Ureter (tissue), 1 donor: ENCODE measurements around the gene GDF3. TPM values are rescaled to one million over a fixed set of nuclear protein-coding genes. Genes with fewer than 3 reads are reported as not detected.
"Not testable (repeated sequence)": the region's sequence is repeated elsewhere in the genome, so short reads cannot be mapped to it uniquely, and the experiment has no call there.

Experiments used
- DNase-seq: peaks from one replicate; pipeline ENCODE4 v3.0.0-alpha.2; 2020; ENCODE audit warnings: low spot score
- total RNA-seq: library from RNA; stranded (reverse); gene quantifications from one replicate; pipeline ENCODE4 v1.2.4, GENCODE V29; 2023
- donor health status: DM: yes; HTN: yes; CAD: no.

Gene GDF3
- total RNA-seq, 1 donor from 2014 or later: not detected

GRCh38 chr12:7667125-7667524, 28.4 kb downstream of the GDF3 start:
- DNase-seq: no peak

GRCh38 chr12:7666595-7666994, 29.0 kb downstream of the GDF3 start:
- no peak for DNase-seq

- DNase-seq: no peak
Measured at GRCh38 chr12:7661741-7662140, 33.8 kb downstream of the GDF3 start.

DNA sequence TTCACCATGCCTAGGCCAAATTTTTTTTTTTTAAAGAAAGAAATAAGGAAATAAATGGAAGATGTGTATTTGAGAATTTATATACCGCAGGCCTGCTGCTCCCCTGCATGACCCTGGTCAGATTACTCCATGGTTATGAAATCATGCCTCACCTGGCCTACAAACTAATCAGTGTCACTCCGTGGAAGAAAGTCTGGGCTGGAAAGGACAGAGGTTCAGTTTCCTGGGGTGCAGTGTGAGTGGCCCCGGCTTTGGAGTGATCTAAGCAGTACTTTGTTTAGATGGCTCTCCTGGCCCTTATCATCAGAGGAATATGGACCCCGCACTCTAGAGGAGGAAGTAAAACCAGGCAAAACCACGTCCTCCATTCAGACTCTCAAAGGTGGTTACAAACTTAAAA, 39.5 kb downstream of the GDF3 start:
- no peak for DNase-seq

- DNase-seq: no peak
Measured at GRCh38 chr12:7650091-7650490, 45.5 kb downstream of the GDF3 start.

GRCh38 chr12:7647071-7647470, 48.5 kb downstream of the GDF3 start:
- DNase-seq: no peak

- no peak for DNase-seq
Measured at GRCh38 chr12:7646178-7646475, 49.4 kb downstream of the GDF3 start.

DNA sequence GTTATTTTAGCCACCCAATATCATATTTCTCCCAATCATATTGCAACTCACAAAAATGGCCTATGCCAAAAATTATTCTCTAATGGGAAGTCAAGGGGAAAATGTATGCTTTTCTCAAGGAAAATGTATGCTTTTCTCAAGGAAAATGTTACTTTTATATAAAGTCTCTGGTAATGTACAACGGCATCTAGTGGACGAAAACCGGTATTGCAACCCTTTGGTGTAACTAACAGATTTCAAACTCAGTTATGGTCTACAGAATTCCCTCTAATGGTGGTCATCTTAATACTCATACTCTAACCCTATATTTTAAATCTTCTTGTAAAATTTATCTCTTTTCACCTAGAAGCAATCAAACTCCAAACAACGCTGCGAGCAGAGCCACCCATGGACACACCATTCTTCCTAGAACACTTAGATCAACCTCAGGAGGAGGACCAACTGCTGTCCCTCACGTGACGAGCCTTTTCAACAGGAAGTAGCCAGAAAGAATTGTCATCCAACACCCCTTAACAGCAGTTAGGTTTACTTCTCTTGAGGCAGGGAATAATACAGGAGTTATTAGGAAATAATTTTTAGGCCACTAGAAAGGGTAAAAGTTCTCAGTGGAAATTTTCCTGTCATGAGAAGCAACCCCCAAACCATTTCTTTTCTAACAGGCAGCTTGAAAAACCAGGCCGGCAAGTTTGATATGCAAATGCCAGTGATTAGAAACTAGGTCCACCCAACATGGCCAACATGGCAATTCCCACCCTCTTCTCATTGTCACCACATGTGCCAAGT, 50.0 kb downstream of the GDF3 start:
- DNase-seq: no peak

DNA sequence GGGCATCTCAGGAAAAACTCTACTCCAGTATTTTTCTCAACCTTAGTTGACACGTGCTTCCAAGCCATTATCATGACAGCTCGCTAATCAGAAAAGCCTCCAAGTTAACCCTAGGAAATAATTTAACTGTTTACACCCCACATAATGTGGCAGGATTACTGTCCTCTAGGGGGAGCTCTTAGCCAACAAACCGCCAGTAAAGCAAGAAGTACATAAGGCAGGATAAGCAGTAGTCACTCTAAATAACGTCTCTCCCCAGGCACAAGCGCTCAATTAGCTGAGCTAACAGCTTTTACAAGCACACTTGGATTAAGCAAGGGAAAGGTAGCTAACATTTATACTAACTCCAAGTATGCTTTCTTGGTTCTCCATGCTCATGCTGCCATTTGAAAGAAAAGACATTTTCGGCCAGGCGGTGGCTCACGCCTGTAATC, 52.7 kb downstream of the GDF3 start:
- DNase-seq: no peak

DNA sequence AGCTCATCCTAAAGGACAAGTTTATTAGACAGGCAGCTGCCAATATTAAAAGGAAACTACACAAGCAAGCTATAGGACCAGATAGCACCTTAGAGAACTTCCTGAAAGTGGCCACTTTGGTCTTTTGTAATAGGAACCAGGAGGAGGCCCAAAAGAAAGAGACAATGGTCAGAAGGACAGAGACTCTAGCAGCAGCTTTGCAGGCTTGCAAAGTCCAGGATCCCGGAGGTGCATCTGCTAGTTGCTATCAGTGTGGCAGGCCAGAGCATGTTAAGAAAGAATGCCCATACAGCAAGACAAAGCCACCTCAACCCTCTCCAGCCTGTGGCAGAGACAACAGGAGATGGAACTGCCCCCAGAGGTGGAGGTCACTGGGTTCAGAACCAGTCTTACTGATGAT, 53.3 kb downstream of the GDF3 start:
- DNase-seq: no peak

DNA sequence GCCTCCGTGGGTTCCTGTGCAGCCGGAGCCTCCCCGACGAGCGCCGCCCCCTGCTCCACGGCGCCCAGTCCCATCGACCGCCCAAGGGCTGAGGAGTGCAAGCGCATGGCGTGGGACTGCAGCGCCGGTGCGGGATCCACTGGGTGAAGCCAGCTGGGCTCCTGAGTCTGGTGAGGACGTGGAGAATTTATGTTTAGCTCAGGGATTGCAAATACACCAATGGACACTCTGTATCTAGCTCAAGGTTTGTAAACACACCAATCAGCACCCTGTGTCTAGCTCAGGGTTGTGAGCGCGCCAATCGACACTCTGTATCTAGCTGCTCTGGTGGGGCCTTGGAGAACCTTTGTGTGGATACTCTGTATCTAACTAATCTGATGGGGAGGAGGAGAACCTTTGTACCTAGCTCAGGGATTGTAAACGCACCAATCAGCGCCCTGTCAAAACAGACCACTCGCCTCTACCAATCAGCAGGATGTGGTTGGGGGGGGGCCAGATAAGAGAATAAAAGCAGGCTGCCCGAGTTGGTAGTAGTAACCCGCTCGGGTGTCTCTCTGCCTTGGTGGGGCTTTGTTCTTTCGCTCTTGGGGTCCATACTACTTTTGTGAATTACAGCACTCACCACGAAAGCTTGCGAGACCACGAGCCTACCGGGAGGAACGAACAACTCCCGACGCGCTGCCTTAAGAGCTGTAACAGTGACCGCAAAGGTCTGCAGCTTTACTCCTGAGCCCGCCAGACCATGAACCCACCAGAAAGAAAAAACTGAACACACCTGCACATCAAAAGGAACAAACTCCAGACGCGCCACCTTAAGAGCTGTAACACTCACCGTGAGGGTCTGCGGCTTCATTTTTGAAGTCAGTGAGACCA, 55.2 kb downstream of the GDF3 start:
- not testable (repeated sequence) for DNase-seq

Other genes starting within 250 kb of the GDF3 start
- gene CD163, start 192.0 kb downstream of the GDF3 start, total RNA-seq: 74.3 TPM
- not detected for gene APOBEC1, start 29.9 kb downstream of the GDF3 start, total RNA-seq
- not detected for gene DPPA3, start 15.7 kb upstream of the GDF3 start, total RNA-seq
- not detected for gene CLEC4C, start 51.6 kb upstream of the GDF3 start, total RNA-seq
- gene NANOGNB, start 69.4 kb upstream of the GDF3 start, total RNA-seq: not detected
- gene NANOG, start 93.6 kb upstream of the GDF3 start, total RNA-seq: 2.5 TPM
- 0.31 TPM for gene SLC2A14, start 177.1 kb upstream of the GDF3 start, total RNA-seq
- 61.9 TPM for gene SLC2A3, start 240.4 kb upstream of the GDF3 start, total RNA-seq